HG02763 (cell line): ENCODE data around the gene CYP2C9.

ENCODE experiments used
- ATAC-seq: cut with Tn5 transposase; IDR thresholded peaks from one replicate; pipeline ENCODE4 v1.9.1; 2021; ENCODE audit warnings: mild to moderate bottlenecking, moderate library complexity; ENCODE audit not compliant: unreplicated experiment

CYP2C9 gene

DNA sequence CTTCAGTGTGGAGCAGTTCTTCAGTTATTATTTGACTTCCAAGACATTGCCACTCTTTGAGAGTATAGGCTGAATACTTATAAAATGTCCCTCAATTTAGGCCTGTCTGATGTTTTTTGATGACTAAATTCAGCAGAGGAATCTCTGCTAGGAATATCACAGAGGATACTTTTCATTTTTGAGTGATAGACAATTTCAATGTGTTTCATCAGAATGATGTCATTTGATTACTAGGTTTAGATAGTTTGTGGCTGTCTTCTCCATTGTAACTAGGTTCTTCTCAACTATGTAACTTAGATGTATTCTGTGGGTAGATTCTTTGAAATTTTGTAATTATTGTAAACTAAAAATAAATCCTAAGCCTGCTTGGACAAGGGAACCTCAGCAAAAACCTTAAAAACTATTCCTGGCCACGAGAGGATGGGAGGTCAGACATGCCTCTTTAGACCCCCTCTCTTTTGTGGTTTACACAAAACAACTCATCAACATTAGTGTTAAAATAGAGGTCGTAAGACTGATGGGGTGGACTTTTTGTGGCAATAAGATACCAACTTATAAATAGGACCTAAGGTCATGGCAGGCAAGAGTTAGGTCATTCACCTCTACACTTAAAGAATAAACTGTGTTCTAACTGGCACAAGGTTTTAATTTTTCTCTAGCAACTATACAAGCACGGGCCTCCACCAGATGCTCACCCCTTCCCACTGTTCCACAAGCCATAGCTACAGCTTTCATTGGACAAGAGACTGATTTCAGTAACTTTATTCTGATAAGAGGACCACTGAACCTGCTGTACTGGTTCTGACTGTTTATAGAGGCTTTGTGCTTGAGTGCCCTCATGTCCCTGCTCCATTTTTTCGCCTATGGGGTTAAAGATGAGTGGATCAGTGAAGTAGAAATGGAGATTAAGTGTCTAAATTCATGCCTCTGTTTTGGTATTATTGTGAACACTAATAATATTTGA, 97.2 kb downstream of the CYP2C9 start:
- no peak for ATAC-seq

GRCh38 chr10:95039281-95039680, 100.8 kb downstream of the CYP2C9 start:
- no peak for ATAC-seq
